GM23248 (cell line): ENCODE results near the gene FAM174A. TPM values are rescaled to one million over a fixed set of nuclear protein-coding genes. Genes with fewer than 3 reads are reported as not detected.

Source experiments
- DNase-seq: peaks from one replicate; pipeline ENCODE4 v3.0.0-alpha.2; 2015
- H2AFZ ChIP-seq: fragments of 200-600 bp; sonication (generic); 2 replicates; pipeline ENCODE4 v1.6.1; 2016; ENCODE audit warnings: antibody characterized with exemption
- H3F3A ChIP-seq: fragments of 200-600 bp; sonication (generic); 2 replicates; pipeline ENCODE4 v1.6.1; 2016; ENCODE audit warnings: mild to moderate bottlenecking, antibody characterized with exemption, mixed run types; ENCODE audit not compliant: insufficient read depth
- H3K27ac ChIP-seq: fragments of 200-600 bp; sonication (generic); 2 replicates; pipeline ENCODE4 v1.5.1; 2016; ENCODE audit warnings: mild to moderate bottlenecking
- H3K27me3 ChIP-seq: fragments of 200-600 bp; sonication (generic); replicated peaks from 2 replicates; pipeline ENCODE4 v1.6.1; 2016; ENCODE audit warnings: mild to moderate bottlenecking; ENCODE audit not compliant: insufficient read depth
- H3K36me3 ChIP-seq: fragments of 200-600 bp; sonication (generic); 2 replicates; pipeline ENCODE4 v1.6.1; 2016; ENCODE audit warnings: low read depth, mild to moderate bottlenecking
- H3K4me1 ChIP-seq: fragments of 200-600 bp; sonication (generic); 2 replicates; pipeline ENCODE4 v1.6.1; 2016; ENCODE audit warnings: mild to moderate bottlenecking; ENCODE audit not compliant: insufficient read depth
- H3K4me2 ChIP-seq: fragments of 200-600 bp; sonication (generic); one replicate; pipeline ENCODE4 v1.6.1; 2016; ENCODE audit warnings: mild to moderate bottlenecking; ENCODE audit not compliant: unreplicated experiment
- H3K4me3 ChIP-seq: fragments of 200-600 bp; sonication (generic); 2 replicates; pipeline ENCODE4 v1.5.1; 2016; ENCODE audit warnings: mild to moderate bottlenecking
- H3K79me2 ChIP-seq: fragments of 200-600 bp; sonication (generic); 2 replicates; pipeline ENCODE4 v1.6.1; 2016; ENCODE audit warnings: mild to moderate bottlenecking; ENCODE audit not compliant: insufficient read depth
- H3K9ac ChIP-seq: fragments of 200-600 bp; sonication (generic); 2 replicates; pipeline ENCODE4 v1.6.1; 2016; ENCODE audit warnings: mild to moderate bottlenecking
- H3K9me2 ChIP-seq: fragments of 200-600 bp; sonication (generic); 2 replicates; pipeline ENCODE4 v1.6.1; 2016; ENCODE audit warnings: mixed run types, mild to moderate bottlenecking, moderate library complexity; ENCODE audit not compliant: insufficient read depth
- H3K9me3 ChIP-seq: fragments of 200-600 bp; sonication (generic); one replicate; pipeline ENCODE4 v1.6.1; 2017; ENCODE audit warnings: low read depth
- H4K20me1 ChIP-seq: fragments of 200-600 bp; sonication (generic); 2 replicates; pipeline ENCODE4 v1.6.0; 2016; ENCODE audit not compliant: insufficient read depth
- EZH2 ChIP-seq: fragments of 200-600 bp; sonication (generic); IDR thresholded peaks from 2 replicates; pipeline ENCODE4 v1.6.1; 2018; ENCODE audit warnings: antibody characterized with exemption, mild to moderate bottlenecking; ENCODE audit not compliant: insufficient read depth, poor library complexity, severe bottlenecking
- EZH2phosphoT487 ChIP-seq: fragments of 200-600 bp; sonication (generic); IDR thresholded peaks from 2 replicates; pipeline ENCODE4 v1.6.1; 2018; ENCODE audit warnings: antibody characterized with exemption, moderate library complexity, mild to moderate bottlenecking, low read depth; ENCODE audit not compliant: insufficient read depth
- WGBS, 2 experiments: methylation state at CpG; one replicate each; pipeline ENCODE4 v1.1.6; 2015 to 2017; ENCODE audit warnings: low lambda C conversion rate in 2 of 2, low coverage in 1 of 2; ENCODE audit errors: missing lambda C conversion rate in 2 of 2; 5-methylcytosine and 5-hydroxymethylcytosine counted together
- in situ Hi-C: fragments of 300-500 bp; cut with MboI; formaldehyde crosslinking; loops from 2 replicates; pipeline ENCODE4 v1.15.0; 2020
- polyA plus RNA-seq: library from polyadenylated mRNA; unstranded; fragments of >200 nt; fragmentation: Nextera tagmentation; extraction: Ambion mirVana; gene quantifications from 2 replicates; pipeline ENCODE4 v1.2.1, GENCODE V29; 2016
- total RNA-seq: library from RNA; depleted of rRNA; stranded (reverse); fragments of >200 nt; shearing (Covaris generic); gene quantifications from 2 replicates; pipeline ENCODE4 v1.2.3, GENCODE V29; 2014

The FAM174A gene
- total and polyA plus RNA-seq, 2 experiments from 2014 or later = 26.1 to 27.9 TPM

DNA sequence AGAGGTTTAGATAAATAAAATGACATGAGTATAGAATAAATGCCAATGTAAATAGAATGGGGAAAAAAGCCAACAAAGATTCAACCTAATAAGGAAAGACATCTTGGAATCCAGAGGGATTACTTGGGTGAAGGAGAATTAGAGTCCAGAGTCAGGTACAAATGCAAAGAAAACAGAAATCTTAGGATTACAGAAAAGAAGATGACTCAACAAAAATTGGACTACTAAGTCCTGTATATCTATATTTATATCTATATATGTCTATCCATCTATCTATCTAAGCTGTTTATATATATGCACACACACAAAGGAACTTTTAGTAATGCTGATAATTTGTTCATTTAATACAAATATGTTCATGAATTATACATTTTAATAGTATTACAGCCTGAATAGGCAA lies 27.6 kb downstream of the FAM174A start:
- no peak overlapping the region for H3K4me3 ChIP-seq
- in situ Hi-C loops = no loop called here
- TF ChIP-seq EZH2 (no peak), EZH2phosphoT487 (no peak)
- H3F3A ChIP-seq = no peaks in the 10 kb centered on the region
- H3K9me3 ChIP-seq = no peaks in the 10 kb centered on the region
- DNase-seq = no peak
- peaks cover 5% of the 10 kb centered on the region; the same call in 1 of the 2 replicates for H3K79me2 ChIP-seq
- H3K4me2 ChIP-seq = no peak overlapping the region
- no peak overlapping the region for H3K27ac ChIP-seq
- no peak overlapping the region for H3K9ac ChIP-seq
- no peaks in the 10 kb centered on the region for H3K9me2 ChIP-seq
- no peaks in the 10 kb centered on the region for H4K20me1 ChIP-seq
- H2AFZ ChIP-seq = no peak overlapping the region
- H3K4me1 ChIP-seq = peaks cover 8% of the 10 kb centered on the region; the same call in 1 of the 2 replicates
- no peaks in the 10 kb centered on the region for H3K36me3 ChIP-seq
- no peaks in the 10 kb centered on the region for H3K27me3 ChIP-seq

DNA sequence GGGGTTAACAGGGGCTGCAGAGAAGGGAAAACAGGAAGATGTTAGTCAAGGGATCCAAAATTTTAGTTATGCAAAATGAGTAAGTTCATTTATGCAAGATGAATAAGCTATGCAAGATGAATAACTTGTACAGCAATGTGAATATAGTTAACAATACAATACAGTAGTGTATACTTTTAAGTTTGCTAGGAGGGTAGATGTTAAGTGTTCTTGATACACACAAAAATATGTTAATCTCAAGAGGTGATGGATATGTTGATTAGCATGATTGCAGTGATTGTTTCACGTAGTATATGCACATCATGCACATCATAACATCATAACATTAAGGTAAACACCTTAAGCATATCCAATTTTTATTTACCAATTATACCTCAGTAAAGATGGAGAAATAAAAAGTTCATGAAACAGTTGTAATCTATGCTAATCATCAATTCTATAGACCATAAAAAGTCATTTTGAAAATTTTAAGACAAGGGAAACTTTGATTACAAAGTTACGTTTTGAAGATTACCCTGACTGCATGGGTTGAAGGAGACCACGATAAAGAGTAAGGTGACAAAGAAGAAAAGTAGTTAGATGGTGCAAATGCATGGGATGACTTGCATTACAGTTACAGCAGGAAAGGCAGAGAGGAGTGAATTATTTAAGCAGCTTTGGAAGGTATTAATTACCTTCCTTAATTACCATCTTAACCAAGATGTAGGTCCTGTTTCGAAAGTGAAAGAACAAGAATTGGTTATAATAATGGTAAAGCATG lies 31.4 kb downstream of the FAM174A start:
- in situ Hi-C loops = no loop called here
- H3K36me3 ChIP-seq = no peaks in the 10 kb centered on the region
- no peaks in the 10 kb centered on the region for H3K9me3 ChIP-seq
- WGBS, 2 experiments = 97 to 99% methylated on average over 4 of the region's 4 CpGs
- H3K4me1 ChIP-seq = no peaks in the 10 kb centered on the region
- H3K9me2 ChIP-seq = no peaks in the 10 kb centered on the region; the same call in 1 of the 2 replicates
- no peak overlapping the region for H3K4me2 ChIP-seq
- H4K20me1 ChIP-seq = no peaks in the 10 kb centered on the region
- H3K27me3 ChIP-seq = no peaks in the 10 kb centered on the region
- no peak overlapping the region for H2AFZ ChIP-seq
- no peak overlapping the region for H3K4me3 ChIP-seq
- TF ChIP-seq EZH2 (no peak), EZH2phosphoT487 (no peak)
- H3F3A ChIP-seq = no peaks in the 10 kb centered on the region
- H3K9ac ChIP-seq = no peak overlapping the region
- H3K27ac ChIP-seq = no peak overlapping the region
- no peak for DNase-seq
- H3K79me2 ChIP-seq = no peaks in the 10 kb centered on the region

DNA sequence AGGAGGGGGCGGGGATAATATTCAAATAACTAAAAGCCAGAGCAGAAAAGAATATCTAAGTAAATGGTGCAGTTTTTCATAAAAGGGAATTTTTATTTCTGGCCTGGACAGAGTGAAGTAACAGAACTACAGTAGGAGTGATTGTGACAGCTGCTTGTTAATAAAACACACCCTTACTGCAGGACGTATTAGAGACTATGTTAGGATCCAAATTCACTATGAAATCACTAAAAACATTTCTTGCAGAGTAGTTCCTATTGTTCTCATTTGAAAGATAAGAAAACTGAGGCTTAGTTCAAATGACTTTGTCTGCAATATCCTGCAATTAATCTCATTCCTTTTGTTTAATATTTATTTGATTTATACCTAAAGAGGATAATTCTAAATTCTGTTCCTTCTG lies 39.5 kb downstream of the FAM174A start:
- H3F3A ChIP-seq = no peaks in the 10 kb centered on the region
- no peak overlapping the region for H3K4me3 ChIP-seq
- H3K27me3 ChIP-seq = no peaks in the 10 kb centered on the region
- no peak overlapping the region for H3K4me2 ChIP-seq
- H3K9me2 ChIP-seq = no peaks in the 10 kb centered on the region; the same call in 1 of the 2 replicates
- no peak overlapping the region for H3K9ac ChIP-seq
- H3K27ac ChIP-seq = no peak overlapping the region
- WGBS, 2 experiments = 82 to 86% methylated on average over 2 of the region's 2 CpGs
- H3K9me3 ChIP-seq = no peaks in the 10 kb centered on the region
- H4K20me1 ChIP-seq = no peaks in the 10 kb centered on the region
- no peak for DNase-seq
- no peak overlapping the region for H2AFZ ChIP-seq
- no peaks in the 10 kb centered on the region for H3K36me3 ChIP-seq
- in situ Hi-C loops = no loop called here
- peaks cover 7% of the 10 kb centered on the region; the same call in 1 of the 2 replicates for H3K4me1 ChIP-seq
- TF ChIP-seq EZH2phosphoT487 = no peak
- no peak for TF ChIP-seq EZH2
- no peaks in the 10 kb centered on the region for H3K79me2 ChIP-seq

DNA sequence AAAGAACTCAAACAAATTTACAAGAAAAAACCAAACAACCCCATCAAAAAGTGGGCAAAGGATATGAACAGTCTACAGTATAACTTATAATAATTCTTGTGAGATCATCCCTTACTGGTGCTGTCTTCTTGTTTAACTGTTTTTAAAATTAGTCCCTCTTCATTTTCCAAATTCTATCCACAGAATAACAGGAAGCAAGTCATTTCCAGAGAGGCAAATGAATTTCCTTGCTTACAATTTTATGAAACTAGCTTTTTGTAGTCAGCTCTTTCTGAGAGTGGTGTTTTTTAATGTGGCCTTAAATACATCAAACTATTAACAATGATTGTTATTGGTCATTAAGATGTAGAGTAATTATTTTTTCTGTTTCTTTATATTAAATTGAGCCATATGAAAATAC lies 40.6 kb downstream of the FAM174A start:
- H3K9ac ChIP-seq = no peak overlapping the region
- H3K4me2 ChIP-seq = no peak overlapping the region
- in situ Hi-C loops = no loop called here

More for the DNA sequence above, 40.6 kb downstream of the FAM174A start:
- Histone ChIP-seq H3K4me1 (peaks cover 7% of the 10 kb centered on the region; the same call in 1 of the 2 replicates), H3K9me3 (no peaks in the 10 kb centered on the region), H3K4me3 (no peak overlapping the region), H3F3A (no peaks in the 10 kb centered on the region), H2AFZ (no peak overlapping the region), H3K79me2 (no peaks in the 10 kb centered on the region), H3K9me2 (no peaks in the 10 kb centered on the region), H4K20me1 (no peaks in the 10 kb centered on the region), H3K36me3 (no peaks in the 10 kb centered on the region), H3K27ac (no peak overlapping the region), H3K27me3 (no peaks in the 10 kb centered on the region)
- DNase-seq = no peak
- TF ChIP-seq EZH2 (no peak), EZH2phosphoT487 (no peak)
